ENCODE measurements around the gene ENOX1. TPM values are rescaled to one million over a fixed set of nuclear protein-coding genes. Genes with fewer than 3 reads are reported as not detected.

Gene ENOX1
- total RNA-seq, 2 donors from 2014 or later: 1.3 to 2.4 TPM

- H3K27me3 ChIP-seq: no peaks in the 10 kb centered on the region
- H3K36me3 ChIP-seq: no peaks in the 10 kb centered on the region
- no peaks in the 10 kb centered on the region for H3K4me1 ChIP-seq
- DNase-seq (ENCODE audit: low spot score): no peak
- no peak overlapping the region for H3K27ac ChIP-seq
- no peak overlapping the region for H3K4me3 ChIP-seq
- TF ChIP-seq, protein P1, sequence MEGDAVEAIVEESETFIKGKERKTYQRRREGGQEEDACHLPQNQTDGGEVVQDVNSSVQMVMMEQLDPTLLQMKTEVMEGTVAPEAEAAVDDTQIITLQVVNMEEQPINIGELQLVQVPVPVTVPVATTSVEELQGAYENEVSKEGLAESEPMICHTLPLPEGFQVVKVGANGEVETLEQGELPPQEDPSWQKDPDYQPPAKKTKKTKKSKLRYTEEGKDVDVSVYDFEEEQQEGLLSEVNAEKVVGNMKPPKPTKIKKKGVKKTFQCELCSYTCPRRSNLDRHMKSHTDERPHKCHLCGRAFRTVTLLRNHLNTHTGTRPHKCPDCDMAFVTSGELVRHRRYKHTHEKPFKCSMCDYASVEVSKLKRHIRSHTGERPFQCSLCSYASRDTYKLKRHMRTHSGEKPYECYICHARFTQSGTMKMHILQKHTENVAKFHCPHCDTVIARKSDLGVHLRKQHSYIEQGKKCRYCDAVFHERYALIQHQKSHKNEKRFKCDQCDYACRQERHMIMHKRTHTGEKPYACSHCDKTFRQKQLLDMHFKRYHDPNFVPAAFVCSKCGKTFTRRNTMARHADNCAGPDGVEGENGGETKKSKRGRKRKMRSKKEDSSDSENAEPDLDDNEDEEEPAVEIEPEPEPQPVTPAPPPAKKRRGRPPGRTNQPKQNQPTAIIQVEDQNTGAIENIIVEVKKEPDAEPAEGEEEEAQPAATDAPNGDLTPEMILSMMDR (IDR thresholded peaks at IDR 0.05): no peak
- no peaks in the 10 kb centered on the region for H3K9me3 ChIP-seq
Measured at GRCh38 chr13:43725460-43725859, 61.3 kb downstream of the ENOX1 start.

DNA sequence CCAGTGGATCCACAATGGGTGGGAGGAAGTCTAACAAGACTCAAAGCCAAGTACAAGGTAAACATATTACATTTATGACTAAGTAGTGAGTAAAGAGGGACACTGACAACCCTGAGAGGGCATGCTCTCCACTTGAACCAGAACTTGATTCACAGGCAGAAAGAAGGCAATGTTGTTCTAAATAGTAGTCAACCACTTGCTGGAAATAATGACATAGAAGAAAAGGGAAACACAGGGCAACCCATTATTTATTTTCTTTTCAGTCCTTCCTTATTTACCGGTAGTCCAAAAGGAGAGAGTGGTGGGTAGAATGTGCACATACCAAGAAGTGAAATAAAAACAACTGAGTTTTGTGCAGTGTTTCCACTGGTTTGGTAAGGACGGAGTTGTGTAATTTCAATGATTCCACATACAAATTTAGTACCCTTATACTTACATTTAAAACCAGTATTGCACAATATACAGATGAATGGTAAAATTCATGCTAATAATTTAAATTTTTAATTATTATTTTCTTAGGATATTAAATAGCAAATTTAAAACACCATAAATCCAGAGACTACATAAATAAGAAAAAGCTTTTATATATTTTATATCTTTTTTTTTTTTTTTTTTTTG lies 65.9 kb downstream of the ENOX1 start:
- no peak for DNase-seq (ENCODE audit: low spot score)
- Histone ChIP-seq H3K27ac (no peak overlapping the region), H3K9me3 (no peaks in the 10 kb centered on the region), H3K4me1 (no peaks in the 10 kb centered on the region), H3K4me3 (no peak overlapping the region), H3K27me3 (no peaks in the 10 kb centered on the region), H3K36me3 (no peaks in the 10 kb centered on the region)
- TF ChIP-seq, protein P1 (IDR thresholded peaks at IDR 0.05): no peak

- Histone ChIP-seq H3K4me1 (peaks cover 0 to 8% of the 10 kb centered on the region in 2 donors), H3K36me3 (no peaks in the 10 kb centered on the region), H3K4me3 (no peak overlapping the region), H3K27ac (peak overlapping the region in 1 of 2 donors; percentile 14), H3K27me3 (no peaks in the 10 kb centered on the region), H3K9me3 (no peaks in the 10 kb centered on the region)
- DNase-seq (ENCODE audit: low spot score): no peak
- TF ChIP-seq, protein P1 (IDR thresholded peaks at IDR 0.05): no peak
Measured at GRCh38 chr13:43698758-43699157, 88.0 kb downstream of the ENOX1 start.

DNA sequence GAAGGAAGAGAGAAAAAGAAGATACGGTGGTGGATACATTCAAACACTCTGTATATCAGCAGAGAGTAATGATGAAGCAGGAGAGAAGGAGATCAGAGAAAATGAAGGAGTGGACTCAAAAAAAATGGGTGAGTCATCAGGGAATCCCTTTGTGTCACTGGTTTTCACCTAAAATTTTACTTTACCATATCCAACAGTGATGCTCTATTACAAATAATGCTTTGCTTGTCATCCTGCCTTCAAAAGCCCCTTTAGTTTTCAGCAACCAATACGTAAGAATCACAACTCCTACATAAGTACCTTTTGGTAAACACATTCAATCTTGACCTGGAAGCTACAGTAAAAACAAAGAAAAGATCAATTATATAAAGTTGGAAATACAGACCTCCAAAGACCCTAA lies 88.8 kb downstream of the ENOX1 start:
- Histone ChIP-seq H3K27me3 (no peaks in the 10 kb centered on the region), H3K36me3 (no peaks in the 10 kb centered on the region), H3K4me3 (no peak overlapping the region), H3K9me3 (no peaks in the 10 kb centered on the region), H3K27ac (no peak overlapping the region), H3K4me1 (peaks cover 0 to 8% of the 10 kb centered on the region in 2 donors)
- TF ChIP-seq, protein P1 (IDR thresholded peaks at IDR 0.05): no peak
- DNase-seq (ENCODE audit: low spot score): no peak

DNA sequence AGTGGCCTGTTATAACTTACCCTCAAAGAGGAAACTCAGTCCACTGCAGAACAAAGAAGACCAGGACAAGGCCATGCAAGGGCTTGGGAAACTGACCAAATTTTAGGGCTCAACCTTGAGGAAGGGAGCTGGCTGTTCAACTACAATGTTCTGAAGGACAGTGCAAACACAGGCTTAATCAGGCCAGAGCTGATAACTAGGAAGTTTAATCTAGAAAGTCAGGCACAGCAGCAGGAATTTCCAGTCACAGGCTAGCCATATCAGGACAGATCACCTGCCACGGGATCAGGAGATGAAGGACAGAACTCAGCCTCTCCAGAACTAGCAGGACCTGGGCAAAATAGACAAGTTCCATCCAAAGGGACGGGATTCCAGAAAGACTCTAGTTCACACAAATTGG lies 89.4 kb downstream of the ENOX1 start:
- peaks cover 0 to 8% of the 10 kb centered on the region in 2 donors for H3K4me1 ChIP-seq
- DNase-seq (ENCODE audit: low spot score): no peak
- H3K27ac ChIP-seq: no peak overlapping the region
- no peaks in the 10 kb centered on the region for H3K27me3 ChIP-seq
- H3K9me3 ChIP-seq: no peaks in the 10 kb centered on the region
- H3K36me3 ChIP-seq: no peaks in the 10 kb centered on the region
- H3K4me3 ChIP-seq: no peak overlapping the region
- TF ChIP-seq, protein P1 (IDR thresholded peaks at IDR 0.05): no peak

DNA sequence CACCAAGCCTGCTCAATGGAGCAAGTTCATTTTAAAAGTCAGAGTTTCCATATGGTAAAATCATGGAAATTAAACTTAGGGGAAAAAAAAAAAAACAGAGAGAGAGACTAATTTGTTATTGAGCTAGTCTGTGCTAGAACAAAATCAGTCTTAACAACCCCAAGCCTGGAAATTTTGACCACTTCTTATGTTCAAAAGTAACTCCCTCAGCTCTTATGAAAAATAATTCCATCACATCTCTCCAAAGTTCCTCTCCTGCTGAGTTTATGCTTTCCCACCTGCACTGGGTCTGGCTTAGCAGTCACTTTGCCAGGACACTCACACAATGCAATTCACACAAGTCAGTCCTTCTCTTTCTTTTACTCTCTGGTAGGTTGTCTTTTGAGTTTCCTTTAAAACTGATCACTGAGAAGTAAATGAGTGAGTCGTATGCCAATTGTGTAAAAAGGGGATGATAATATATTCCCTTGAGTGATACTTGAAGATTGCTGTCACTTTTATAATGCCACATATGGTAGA lies 92.6 kb downstream of the ENOX1 start:
- TF ChIP-seq, protein P1 (IDR thresholded peaks at IDR 0.05): no peak
- H3K9me3 ChIP-seq: no peaks in the 10 kb centered on the region
- H3K4me3 ChIP-seq: no peak overlapping the region
- peaks cover 0 to 8% of the 10 kb centered on the region in 2 donors for H3K4me1 ChIP-seq
- no peaks in the 10 kb centered on the region for H3K27me3 ChIP-seq
- no peak overlapping the region for H3K27ac ChIP-seq
- no peaks in the 10 kb centered on the region for H3K36me3 ChIP-seq
- no peak for DNase-seq (ENCODE audit: low spot score)
